H9 (cell line): Measurements from ENCODE around the gene POLR1D. TPM values are rescaled to one million over a fixed set of nuclear protein-coding genes. Genes with fewer than 3 reads are reported as not detected.

ENCODE experiments used
- DNase-seq: peaks from one replicate; pipeline ENCODE4 v3.0.0-alpha.2; 2017
- H2AFZ ChIP-seq: one replicate; pipeline ENCODE4 v1.6.1; 2013; ENCODE audit warnings: mild to moderate bottlenecking, low read length, control low read depth, moderate library complexity
- H2AK5ac ChIP-seq: 2 replicates; pipeline ENCODE4 v1.6.1; 2013; ENCODE audit warnings: low read length, control low read depth, mixed read lengths; ENCODE audit not compliant: insufficient read length
- H2BK120ac ChIP-seq: one replicate; pipeline ENCODE4 v1.6.1; 2013; ENCODE audit warnings: low read depth, mild to moderate bottlenecking, low read length, control low read depth, inconsistent platforms; ENCODE audit not compliant: poor library complexity, severe bottlenecking
- H2BK12ac ChIP-seq: 2 replicates; pipeline ENCODE4 v1.6.1; 2013; ENCODE audit warnings: low read length, control low read depth, mixed read lengths, low read depth; ENCODE audit not compliant: insufficient read length
- H2BK15ac ChIP-seq: 2 replicates; pipeline ENCODE4 v1.6.1; 2013; ENCODE audit warnings: low read depth, low read length, control low read depth
- H2BK20ac ChIP-seq: one replicate; pipeline ENCODE4 v1.6.1; 2013; ENCODE audit warnings: low read depth, mild to moderate bottlenecking, low read length, control low read depth, inconsistent platforms; ENCODE audit not compliant: poor library complexity, severe bottlenecking
- H2BK5ac ChIP-seq: 2 replicates; pipeline ENCODE4 v1.6.1; 2013; ENCODE audit warnings: low read length, control low read depth, mixed read lengths; ENCODE audit not compliant: insufficient read length
- H3K14ac ChIP-seq: 2 replicates; pipeline ENCODE4 v1.6.1; 2013; ENCODE audit warnings: low read length, control low read depth; ENCODE audit not compliant: insufficient read depth
- H3K18ac ChIP-seq: 2 replicates; pipeline ENCODE4 v1.6.1; 2013; ENCODE audit warnings: low read depth, mild to moderate bottlenecking, mixed read lengths, low read length, control low read depth; ENCODE audit not compliant: insufficient read length
- H3K23ac ChIP-seq: 2 replicates; pipeline ENCODE4 v1.6.1; 2013; ENCODE audit warnings: low read length, control low read depth, mixed read lengths, low read depth; ENCODE audit not compliant: insufficient read length
- H3K23me2 ChIP-seq: 2 replicates; pipeline ENCODE4 v1.6.1; 2013; ENCODE audit warnings: low read depth, mild to moderate bottlenecking, mixed read lengths, low read length, control low read depth; ENCODE audit not compliant: insufficient read length, poor library complexity, severe bottlenecking
- H3K27ac ChIP-seq: 2 replicates; pipeline ENCODE4 v1.5.1; 2013; ENCODE audit warnings: low read length, control low read depth, mixed read lengths, low read depth; ENCODE audit not compliant: insufficient read length
- H3K27me3 ChIP-seq: 2 replicates; pipeline ENCODE4 v1.6.1; 2013; ENCODE audit warnings: low read length, control low read depth, inconsistent platforms; ENCODE audit not compliant: insufficient read depth
- H3K4ac ChIP-seq: 2 replicates; pipeline ENCODE4 v1.6.1; 2013; ENCODE audit warnings: low read depth, mild to moderate bottlenecking, control low read depth, inconsistent platforms, low read length, moderate library complexity
- H3K4me1 ChIP-seq: 2 replicates; pipeline ENCODE4 v1.6.1; 2013; ENCODE audit warnings: low read length, control low read depth, inconsistent platforms; ENCODE audit not compliant: insufficient read depth
- H3K4me2 ChIP-seq: 2 replicates; pipeline ENCODE4 v1.6.1; 2013; ENCODE audit warnings: low read length, control low read depth, mixed read lengths; ENCODE audit not compliant: insufficient read length, insufficient read depth
- H3K56ac ChIP-seq: 2 replicates; pipeline ENCODE4 v1.6.1; 2013; ENCODE audit warnings: low read depth, mild to moderate bottlenecking, mixed read lengths, low read length, control low read depth; ENCODE audit not compliant: insufficient read length
- H3K79me1 ChIP-seq: 2 replicates; pipeline ENCODE4 v1.6.1; 2013; ENCODE audit warnings: low read depth, mild to moderate bottlenecking, moderate library complexity, low read length, control low read depth, inconsistent platforms; ENCODE audit not compliant: insufficient read depth, poor library complexity, severe bottlenecking
- H3K79me2 ChIP-seq: 2 replicates; pipeline ENCODE4 v1.6.1; 2013; ENCODE audit warnings: low read length, control low read depth, inconsistent platforms; ENCODE audit not compliant: insufficient read depth
- H3K9ac ChIP-seq: 2 replicates; pipeline ENCODE4 v1.6.1; 2013; ENCODE audit warnings: low read length, control low read depth, mixed read lengths; ENCODE audit not compliant: insufficient read length; ENCODE audit errors: extremely low read depth
- H3K9me3 ChIP-seq: one replicate; pipeline ENCODE4 v1.6.1; 2013; ENCODE audit warnings: low read depth, low read length, inconsistent platforms; ENCODE audit not compliant: control insufficient read depth
- H3T11ph ChIP-seq: one replicate; pipeline ENCODE4 v1.6.1; 2013; ENCODE audit warnings: mild to moderate bottlenecking, low read length, control low read depth, inconsistent platforms
- H4K20me1 ChIP-seq: one replicate; pipeline ENCODE4 v1.6.1; 2013; ENCODE audit not compliant: control insufficient read depth, insufficient read length, insufficient read depth
- H4K5ac ChIP-seq: 2 replicates; pipeline ENCODE4 v1.6.1; 2013; ENCODE audit warnings: low read depth, mild to moderate bottlenecking, mixed read lengths, low read length, control low read depth; ENCODE audit not compliant: insufficient read length
- H4K8ac ChIP-seq: replicated peaks from 2 replicates; pipeline ENCODE4 v1.6.1; 2013; ENCODE audit warnings: low read length, control low read depth, mixed read lengths, low read depth; ENCODE audit not compliant: insufficient read length
- H4K91ac ChIP-seq: 2 replicates; pipeline ENCODE4 v1.6.1; 2013; ENCODE audit warnings: low read depth, mild to moderate bottlenecking, moderate library complexity, mixed read lengths, low read length, control low read depth; ENCODE audit not compliant: insufficient read length
- H3K27ac Mint-ChIP-seq, 3 experiments: 2 replicates in 2 of 3; 3 replicates in 1 of 3; pipeline ENCODE4 v1.8.0; 2020 to 2021; ENCODE audit warnings: mixed read lengths in 3 of 3, mild to moderate bottlenecking in 1 of 3, moderate library complexity in 1 of 3
- H3K27me3 Mint-ChIP-seq: 2 replicates; pipeline ENCODE4 v1.8.0; 2021; ENCODE audit warnings: low read depth, mild to moderate bottlenecking, moderate library complexity, mixed read lengths
- H3K36me3 Mint-ChIP-seq, 3 experiments: 2 replicates in 2 of 3; 3 replicates in 1 of 3; pipeline ENCODE4 v1.8.0; 2020 to 2021; ENCODE audit warnings: low read depth in 3 of 3, mixed read lengths in 3 of 3; ENCODE audit not compliant: insufficient read depth in 1 of 3
- H3K4me1 Mint-ChIP-seq, 2 experiments: 2 replicates each; pipeline ENCODE4 v1.8.0; 2020; ENCODE audit warnings: mixed read lengths in 2 of 2
- H3K4me3 Mint-ChIP-seq, 2 experiments: 2 replicates in 1 of 2; 3 replicates in 1 of 2; pipeline ENCODE4 v1.8.0; 2020 to 2021; ENCODE audit warnings: mild to moderate bottlenecking in 2 of 2, mixed read lengths in 2 of 2, moderate library complexity in 1 of 2
- H3K9me3 Mint-ChIP-seq, 2 experiments: 2 replicates in 1 of 2; 3 replicates in 1 of 2; pipeline ENCODE4 v1.8.0; 2020; ENCODE audit warnings: mild to moderate bottlenecking in 2 of 2, mixed read lengths in 2 of 2, moderate library complexity in 1 of 2
- CTCF ChIP-seq: fragments of 200-600 bp; sonication (generic); conservative IDR thresholded peaks from 3 replicates; pipeline ENCODE4 v1.8.0; 2021; ENCODE audit warnings: antibody characterized with exemption, mild to moderate bottlenecking
- total RNA-seq: library from RNA; stranded (reverse); gene quantifications from 2 replicates; pipeline ENCODE4 v1.2.1, GENCODE V29; 2021

Gene POLR1D
- total RNA-seq, 1 experiment from 2014 or later = 167 TPM

GRCh38 chr13:27661017-27661416 is 39.3 kb downstream of the POLR1D start:
- H2AFZ ChIP-seq = no peak overlapping the region
- no peaks in the 10 kb centered on the region for H3K9me3 ChIP-seq
- no peak overlapping the region for H3K4me2 ChIP-seq
- no peaks in the 10 kb centered on the region for H3K79me2 ChIP-seq
- Mint-ChIP-seq H3K27ac (peak overlapping the region in 1 of 3 experiments; percentile 8; a peak in 1 of 7 replicates), H3K27me3 (no peaks in the 10 kb centered on the region), H3K4me1 (peaks cover 10 to 19% of the 10 kb centered on the region in 2 experiments; a peak in 3 of 4 replicates), H3K4me3 (no peak overlapping the region), H3K36me3 (peaks cover 3 to 5% (median 5%) of the 10 kb centered on the region in 3 experiments; a peak in 6 of 7 replicates), H3K9me3 (no peaks in the 10 kb centered on the region)
- no peak overlapping the region for H3K56ac ChIP-seq
- no peak overlapping the region for H3K23ac ChIP-seq
- no peak overlapping the region for H4K91ac ChIP-seq
- no peaks in the 10 kb centered on the region for H3K27me3 ChIP-seq
- no peak overlapping the region for H2BK5ac ChIP-seq
- no peak for TF ChIP-seq CTCF
- no peak overlapping the region for H2BK15ac ChIP-seq
- H3K23me2 ChIP-seq = no peaks in the 10 kb centered on the region
- no peak overlapping the region for H2BK20ac ChIP-seq
- no peak overlapping the region for H2AK5ac ChIP-seq
- H4K20me1 ChIP-seq = no peaks in the 10 kb centered on the region
- no peak overlapping the region for H3K27ac ChIP-seq
- H3K79me1 ChIP-seq = no peaks in the 10 kb centered on the region
- no peak overlapping the region for H4K5ac ChIP-seq
- no peak overlapping the region for H2BK120ac ChIP-seq
- no peak overlapping the region for H3T11ph ChIP-seq
- DNase-seq = no peak
- no peak overlapping the region for H3K9ac ChIP-seq
- H2BK12ac ChIP-seq = no peak overlapping the region
- no peak overlapping the region for H3K4ac ChIP-seq
- no peak overlapping the region for H3K14ac ChIP-seq
- no peaks in the 10 kb centered on the region for H3K4me1 ChIP-seq
- no peak overlapping the region for H3K18ac ChIP-seq
- no peak overlapping the region for H4K8ac ChIP-seq
